Nephron (organoid): ENCODE measurements around the gene WIPF2.
A peak's percentile ranks its signal among the peaks of the same experiment; 100 is the strongest.

Experiments used
- H3K27ac Mint-ChIP-seq, 3 experiments: 2 replicates each; pipeline ENCODE4 v1.8.0; 2020; ENCODE audit warnings: mixed read lengths in 3 of 3, mild to moderate bottlenecking in 2 of 3, moderate library complexity in 1 of 3
- H3K27me3 Mint-ChIP-seq: 2 replicates; pipeline ENCODE4 v1.8.0; 2021; ENCODE audit warnings: low read depth, mild to moderate bottlenecking, moderate library complexity, mixed read lengths
- H3K36me3 Mint-ChIP-seq: 2 replicates; pipeline ENCODE4 v1.8.0; 2020; ENCODE audit warnings: low read depth, mixed read lengths
- H3K4me1 Mint-ChIP-seq: 2 replicates; pipeline ENCODE4 v1.8.0; 2020; ENCODE audit warnings: mixed read lengths
- H3K4me3 Mint-ChIP-seq, 3 experiments: 2 replicates each; pipeline ENCODE4 v1.8.0; 2020; ENCODE audit warnings: mild to moderate bottlenecking in 3 of 3, mixed read lengths in 3 of 3, moderate library complexity in 2 of 3
- H3K9me3 Mint-ChIP-seq: 2 replicates; pipeline ENCODE4 v1.8.0; 2020; ENCODE audit warnings: mixed read lengths
- TF ChIP-seq, protein P1 (sequence below), 3 experiments: fragments of 200-600 bp; sonication (generic); IDR thresholded peaks; one replicate each; pipeline ENCODE4 v1.5.0; 2021; ENCODE audit warnings: antibody characterized with exemption in 3 of 3; ENCODE audit not compliant: unreplicated experiment in 3 of 3

Gene WIPF2

DNA sequence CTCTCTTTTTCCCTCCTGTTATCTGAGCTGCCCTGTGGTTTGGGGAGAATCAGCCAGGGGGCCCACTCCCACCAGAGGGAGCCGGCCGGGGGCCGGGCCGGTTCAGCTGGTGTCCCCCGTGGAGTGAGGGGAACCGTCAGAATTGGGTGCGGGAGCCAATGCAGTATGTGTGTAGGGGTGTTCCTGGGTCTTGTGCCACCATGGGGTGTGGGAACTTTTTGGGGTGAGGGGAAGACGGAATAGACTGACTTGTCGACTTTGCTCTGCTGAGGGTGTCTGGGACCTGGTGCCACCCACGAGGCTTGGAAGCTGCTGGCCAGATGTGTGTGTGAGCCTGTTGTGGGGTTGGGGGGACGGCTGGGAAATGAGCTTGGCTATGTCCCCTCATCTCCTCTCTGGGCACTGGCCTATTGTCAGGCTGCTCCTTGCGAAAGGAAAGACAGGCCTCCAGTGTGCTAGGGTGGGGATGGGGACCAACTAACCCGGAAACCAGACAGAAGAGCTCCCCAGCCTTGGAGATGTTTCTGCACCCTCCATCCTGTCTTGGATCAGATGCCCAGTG, 99.8 kb downstream of the WIPF2 start:
- H3K4me1 Mint-ChIP-seq: peaks cover 65% of the 10 kb centered on the region
- H3K9me3 Mint-ChIP-seq: no peaks in the 10 kb centered on the region
- TF ChIP-seq, protein P1, sequence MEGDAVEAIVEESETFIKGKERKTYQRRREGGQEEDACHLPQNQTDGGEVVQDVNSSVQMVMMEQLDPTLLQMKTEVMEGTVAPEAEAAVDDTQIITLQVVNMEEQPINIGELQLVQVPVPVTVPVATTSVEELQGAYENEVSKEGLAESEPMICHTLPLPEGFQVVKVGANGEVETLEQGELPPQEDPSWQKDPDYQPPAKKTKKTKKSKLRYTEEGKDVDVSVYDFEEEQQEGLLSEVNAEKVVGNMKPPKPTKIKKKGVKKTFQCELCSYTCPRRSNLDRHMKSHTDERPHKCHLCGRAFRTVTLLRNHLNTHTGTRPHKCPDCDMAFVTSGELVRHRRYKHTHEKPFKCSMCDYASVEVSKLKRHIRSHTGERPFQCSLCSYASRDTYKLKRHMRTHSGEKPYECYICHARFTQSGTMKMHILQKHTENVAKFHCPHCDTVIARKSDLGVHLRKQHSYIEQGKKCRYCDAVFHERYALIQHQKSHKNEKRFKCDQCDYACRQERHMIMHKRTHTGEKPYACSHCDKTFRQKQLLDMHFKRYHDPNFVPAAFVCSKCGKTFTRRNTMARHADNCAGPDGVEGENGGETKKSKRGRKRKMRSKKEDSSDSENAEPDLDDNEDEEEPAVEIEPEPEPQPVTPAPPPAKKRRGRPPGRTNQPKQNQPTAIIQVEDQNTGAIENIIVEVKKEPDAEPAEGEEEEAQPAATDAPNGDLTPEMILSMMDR (IDR thresholded peaks at IDR 0.05; ENCODE audit: unreplicated experiment in 3 of 3): no peak
- peak overlapping the region; percentile 93 to 96 (median 94) for H3K27ac Mint-ChIP-seq
- H3K36me3 Mint-ChIP-seq: no peaks in the 10 kb centered on the region
- peak overlapping the region; percentile 93 to 99 (median 96) for H3K4me3 Mint-ChIP-seq
- H3K27me3 Mint-ChIP-seq: no peaks in the 10 kb centered on the region

DNA sequence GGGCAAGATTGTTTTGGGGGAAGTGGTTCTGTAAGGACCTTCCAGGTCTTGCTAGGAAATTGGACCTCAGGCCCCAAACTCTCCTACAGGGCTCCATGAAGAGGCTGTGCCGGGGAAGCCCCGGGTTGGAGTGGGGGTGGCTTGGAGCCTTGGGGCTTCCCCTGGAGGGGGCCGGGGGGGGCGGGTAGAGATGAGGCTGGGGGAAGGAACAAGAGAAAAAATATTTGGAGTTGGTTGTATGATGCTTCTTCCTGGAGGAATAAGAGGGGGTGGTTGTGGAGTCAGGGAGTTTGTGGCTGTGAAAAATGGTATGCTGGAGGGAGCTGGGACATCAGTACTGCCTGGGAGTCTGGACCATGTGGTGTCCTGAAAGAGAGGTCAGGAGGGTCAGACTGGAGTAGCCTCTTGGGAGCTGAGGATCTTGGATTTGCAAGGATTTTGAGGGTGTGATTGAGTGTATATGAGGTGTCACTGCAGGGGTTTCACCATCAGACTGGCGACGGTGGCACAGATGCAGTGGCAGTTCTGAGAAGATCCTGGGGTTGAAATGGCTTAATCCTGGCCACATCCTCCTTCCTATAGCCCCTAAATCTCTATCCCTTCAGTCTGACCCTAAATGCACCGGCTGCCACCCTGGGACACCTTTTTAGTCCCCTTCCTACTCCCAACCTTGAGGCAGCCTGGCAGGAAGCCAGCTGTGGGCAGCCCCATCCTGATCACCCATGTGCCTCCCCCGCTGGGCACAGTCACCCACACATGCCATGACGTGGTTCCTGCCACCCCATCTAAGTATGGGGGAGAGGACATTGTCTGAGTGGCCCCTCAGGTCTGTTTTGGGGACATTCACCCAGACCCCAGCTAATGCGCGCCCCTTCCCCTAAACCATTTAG, 100.8 kb downstream of the WIPF2 start:
- no peaks in the 10 kb centered on the region for H3K36me3 Mint-ChIP-seq
- peak overlapping the region; percentile 93 to 99 (median 96) for H3K4me3 Mint-ChIP-seq
- peak overlapping the region; percentile 93 to 96 (median 94) for H3K27ac Mint-ChIP-seq
- H3K4me1 Mint-ChIP-seq: peaks cover 72% of the 10 kb centered on the region
- H3K27me3 Mint-ChIP-seq: no peaks in the 10 kb centered on the region
- TF ChIP-seq, protein P1 (IDR thresholded peaks at IDR 0.05; ENCODE audit: unreplicated experiment in 3 of 3): no peak
- no peaks in the 10 kb centered on the region for H3K9me3 Mint-ChIP-seq

DNA sequence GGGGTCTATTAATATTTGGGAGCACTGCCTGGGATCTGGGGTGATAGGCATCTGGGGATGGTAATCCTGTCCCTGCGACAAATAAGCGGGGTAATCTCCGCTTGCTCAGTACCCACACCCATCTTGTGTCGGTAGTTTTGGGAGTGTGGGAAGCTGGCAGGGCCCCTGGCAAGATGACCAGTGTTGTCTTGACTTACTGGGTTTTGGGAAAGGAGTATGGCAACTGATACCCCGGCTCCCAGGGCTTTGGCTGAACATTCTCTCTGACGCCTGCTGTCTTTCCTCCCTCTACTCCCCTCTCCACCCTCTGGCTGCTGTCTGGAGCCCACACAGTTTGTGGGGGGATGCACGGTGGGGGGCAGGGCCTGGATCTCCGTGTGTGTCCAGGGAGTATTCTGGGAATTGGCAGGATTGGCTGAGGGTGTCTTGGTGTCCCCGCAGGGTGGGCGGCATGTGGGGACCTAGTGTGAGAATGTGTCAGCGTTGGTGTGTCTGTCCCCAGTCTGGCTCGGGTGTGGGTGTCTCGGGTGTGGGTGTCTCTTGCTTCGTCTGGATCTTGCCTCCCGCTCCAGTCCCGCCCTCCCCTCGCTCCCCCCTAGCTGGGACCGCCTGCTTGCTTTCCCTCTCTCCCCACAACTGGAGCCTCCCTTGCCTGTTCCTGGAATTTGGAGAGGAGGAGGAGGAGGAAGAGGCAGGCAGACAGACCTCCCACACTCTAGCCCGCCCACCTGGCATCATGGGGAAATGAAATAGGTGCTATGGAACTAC, 101.8 kb downstream of the WIPF2 start:
- H3K4me1 Mint-ChIP-seq: peaks cover 80% of the 10 kb centered on the region
- no peaks in the 10 kb centered on the region for H3K9me3 Mint-ChIP-seq
- H3K36me3 Mint-ChIP-seq: no peaks in the 10 kb centered on the region
- no peaks in the 10 kb centered on the region for H3K27me3 Mint-ChIP-seq
- H3K4me3 Mint-ChIP-seq: peak overlapping the region; percentile 93 to 99 (median 96)
- peak overlapping the region; percentile 93 to 96 (median 94) for H3K27ac Mint-ChIP-seq
- TF ChIP-seq, protein P1 (IDR thresholded peaks at IDR 0.05; ENCODE audit: unreplicated experiment in 3 of 3): no peak

DNA sequence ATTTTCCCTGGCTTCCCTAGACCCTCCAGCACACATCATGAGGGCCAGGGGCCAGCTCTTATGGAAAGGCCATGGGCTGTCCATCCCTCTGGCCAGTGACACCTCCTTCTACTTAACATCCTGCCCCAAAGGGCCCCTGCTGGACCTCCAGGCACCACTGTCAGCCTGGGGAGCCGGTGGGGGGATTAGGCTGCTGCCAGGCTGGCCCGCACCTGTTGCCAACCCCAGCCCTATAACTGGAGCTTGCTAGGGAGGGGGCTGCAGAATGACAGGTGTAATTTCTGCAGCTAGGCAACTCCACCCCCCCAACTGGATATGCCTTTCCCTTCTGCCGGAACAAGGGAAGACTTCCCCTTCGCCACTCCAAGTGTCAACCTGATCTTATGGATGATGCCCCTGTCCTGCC, 102.4 kb downstream of the WIPF2 start:
- TF ChIP-seq, protein P1 (IDR thresholded peaks at IDR 0.05; ENCODE audit: unreplicated experiment in 3 of 3): no peak

DNA sequence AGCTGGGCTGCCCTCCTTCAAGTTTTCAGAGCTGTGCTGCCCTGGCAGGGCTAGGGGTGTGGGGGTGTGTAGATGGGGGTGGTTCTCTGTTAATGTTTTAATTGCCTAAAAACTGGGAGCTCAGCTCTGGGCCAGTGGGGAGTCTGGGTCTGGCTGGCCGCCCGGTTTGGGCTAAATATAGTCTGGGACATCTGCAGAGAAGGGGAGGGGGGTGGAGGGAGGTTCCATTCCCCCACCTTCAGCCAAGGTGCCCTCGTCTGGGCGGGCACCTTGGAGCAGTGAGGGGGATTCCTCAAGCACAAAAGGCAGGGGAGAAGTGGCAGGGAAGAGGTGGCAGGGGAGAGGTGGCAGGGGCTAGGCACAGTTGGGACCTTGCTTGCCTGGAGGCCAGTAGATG, 102.9 kb downstream of the WIPF2 start:
- Mint-ChIP-seq H3K4me1 (peaks cover 90% of the 10 kb centered on the region), H3K4me3 (peak overlapping the region; percentile 93 to 99 (median 96)), H3K9me3 (no peaks in the 10 kb centered on the region), H3K27ac (peak overlapping the region; percentile 93 to 96 (median 94)), H3K36me3 (no peaks in the 10 kb centered on the region), H3K27me3 (no peaks in the 10 kb centered on the region)
- TF ChIP-seq, protein P1 (IDR thresholded peaks at IDR 0.05; ENCODE audit: unreplicated experiment in 3 of 3): no peak

More for the DNA sequence above, 102.4 kb downstream of the WIPF2 start:
- Mint-ChIP-seq H3K27me3 (no peaks in the 10 kb centered on the region), H3K27ac (peak overlapping the region; percentile 93 to 96 (median 94)), H3K36me3 (no peaks in the 10 kb centered on the region), H3K9me3 (no peaks in the 10 kb centered on the region), H3K4me3 (peak overlapping the region; percentile 93 to 99 (median 96)), H3K4me1 (peaks cover 86% of the 10 kb centered on the region)
